Measurements from ENCODE around the gene NDUFC1.

The NDUFC1 gene

GRCh38 chr4:139297001-139297410, 5.3 kb downstream of the NDUFC1 start:
- Histone ChIP-seq H4K20me1 (ENCODE audit: insufficient read depth, low read length) (no peaks in the 10 kb centered on the region), H3K9ac (ENCODE audit: low read length) (no peak overlapping the region), H3K4me1 (ENCODE audit: low read length) (peaks cover 31% of the 10 kb centered on the region), H3K27me3 (ENCODE audit: low read depth, low read length) (no peaks in the 10 kb centered on the region), H3K9me3 (ENCODE audit: insufficient read depth, low read length) (no peaks in the 10 kb centered on the region), H3K36me3 (replicated peaks; ENCODE audit: low read depth, low read length) (peaks cover 17% of the 10 kb centered on the region), H3K4me2 (ENCODE audit: low read length) (peak overlapping the region; percentile 14), H3K4me3 (ENCODE audit: low read length) (no peak overlapping the region), H3K27ac (ENCODE audit: low read length) (no peak overlapping the region), H2AFZ (ENCODE audit: low read depth, low read length) (no peak overlapping the region), H3K79me2 (ENCODE audit: low read length) (peaks cover 35% of the 10 kb centered on the region)
- TF ChIP-seq EZH2phosphoT487 (IDR thresholded peaks at IDR 0.05; ENCODE audit: low read depth) (no peak), CTCF (IDR thresholded peaks at IDR 0.05; ENCODE audit: low read depth, low read length) (0 out of 2 replicates have a peak, but pooled peaks have one; percentile 3)

DNA sequence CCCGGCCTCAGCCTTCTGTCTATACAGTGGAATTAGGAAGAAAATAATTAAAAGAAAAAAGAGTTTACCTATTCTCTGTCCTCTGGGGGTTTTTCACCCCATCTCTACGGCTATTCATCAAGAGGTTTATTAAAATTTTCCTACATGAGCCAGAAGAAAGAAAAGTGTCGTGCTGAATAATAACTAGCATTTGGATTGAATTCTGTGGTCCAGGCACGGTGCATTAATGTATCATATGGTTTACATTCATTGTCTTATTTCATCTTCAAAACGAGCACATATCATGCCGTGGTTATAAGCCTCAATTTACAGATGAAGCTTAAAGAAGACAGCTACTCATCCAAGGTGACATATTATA, 6.4 kb downstream of the NDUFC1 start:
- Histone ChIP-seq H3K9ac (ENCODE audit: low read length) (peak overlapping the region; percentile 95), H3K4me2 (ENCODE audit: low read length) (peak overlapping the region; percentile 92), H3K9me3 (ENCODE audit: insufficient read depth, low read length) (no peaks in the 10 kb centered on the region), H3K27me3 (ENCODE audit: low read depth, low read length) (no peaks in the 10 kb centered on the region), H4K20me1 (ENCODE audit: insufficient read depth, low read length) (no peaks in the 10 kb centered on the region), H3K4me1 (ENCODE audit: low read length) (peaks cover 31% of the 10 kb centered on the region), H2AFZ (ENCODE audit: low read depth, low read length) (peak overlapping the region; percentile 72), H3K27ac (ENCODE audit: low read length) (no peak overlapping the region), H3K4me3 (ENCODE audit: low read length) (peak overlapping the region; percentile 83), H3K36me3 (replicated peaks; ENCODE audit: low read depth, low read length) (peaks cover 22% of the 10 kb centered on the region), H3K79me2 (ENCODE audit: low read length) (peaks cover 27% of the 10 kb centered on the region)
- TF ChIP-seq EZH2phosphoT487 (IDR thresholded peaks at IDR 0.05; ENCODE audit: low read depth) (no peak), CTCF (IDR thresholded peaks at IDR 0.05; ENCODE audit: low read depth, low read length) (no peak)

- H3K4me3 ChIP-seq (ENCODE audit: low read length) = peak overlapping the region; percentile 83
- H3K9me3 ChIP-seq (ENCODE audit: insufficient read depth, low read length) = no peaks in the 10 kb centered on the region
- peaks cover 23% of the 10 kb centered on the region for H3K36me3 ChIP-seq (replicated peaks; ENCODE audit: low read depth, low read length)
- H3K79me2 ChIP-seq (ENCODE audit: low read length) = peaks cover 21% of the 10 kb centered on the region
- H3K4me1 ChIP-seq (ENCODE audit: low read length) = peaks cover 30% of the 10 kb centered on the region
- H3K9ac ChIP-seq (ENCODE audit: low read length) = peak overlapping the region; percentile 95
- no peak for TF ChIP-seq EZH2phosphoT487 (IDR thresholded peaks at IDR 0.05; ENCODE audit: low read depth)
- TF ChIP-seq CTCF (IDR thresholded peaks at IDR 0.05; ENCODE audit: low read depth, low read length) = peak; percentile 99
- H4K20me1 ChIP-seq (ENCODE audit: insufficient read depth, low read length) = no peaks in the 10 kb centered on the region
- peak overlapping the region; percentile 87 for H2AFZ ChIP-seq (ENCODE audit: low read depth, low read length)
- H3K4me2 ChIP-seq (ENCODE audit: low read length) = peak overlapping the region; percentile 92
- peak overlapping the region; percentile 83 for H3K27ac ChIP-seq (ENCODE audit: low read length)
- H3K27me3 ChIP-seq (ENCODE audit: low read depth, low read length) = no peaks in the 10 kb centered on the region
Observed at GRCh38 chr4:139295206-139295941, 6.9 kb downstream of the NDUFC1 start.

GRCh38 chr4:139286186-139286698, 16.0 kb downstream of the NDUFC1 start:
- 0 out of 2 replicates have a peak, but pooled peaks cover 5% of the 10 kb centered on the region for H3K27me3 ChIP-seq (ENCODE audit: low read depth, low read length)
- H3K36me3 ChIP-seq (replicated peaks; ENCODE audit: low read depth, low read length) = peaks cover 28% of the 10 kb centered on the region
- H3K27ac ChIP-seq (ENCODE audit: low read length) = no peak overlapping the region
- TF ChIP-seq EZH2phosphoT487 (IDR thresholded peaks at IDR 0.05; ENCODE audit: low read depth) = no peak
- TF ChIP-seq CTCF (IDR thresholded peaks at IDR 0.05; ENCODE audit: low read depth, low read length) = no peak
- H3K4me3 ChIP-seq (ENCODE audit: low read length) = no peak overlapping the region
- peaks cover 11% of the 10 kb centered on the region for H3K9me3 ChIP-seq (ENCODE audit: insufficient read depth, low read length)
- H4K20me1 ChIP-seq (ENCODE audit: insufficient read depth, low read length) = 0 out of 2 replicates have a peak, but pooled peaks cover 3% of the 10 kb centered on the region
- no peaks in the 10 kb centered on the region for H3K79me2 ChIP-seq (ENCODE audit: low read length)
- H3K9ac ChIP-seq (ENCODE audit: low read length) = no peak overlapping the region
- no peak overlapping the region for H2AFZ ChIP-seq (ENCODE audit: low read depth, low read length)
- no peaks in the 10 kb centered on the region for H3K4me1 ChIP-seq (ENCODE audit: low read length)
- H3K4me2 ChIP-seq (ENCODE audit: low read length) = no peak overlapping the region
